Lower leg skin (tissue), 3 donors: ENCODE results near the gene HK2.

ENCODE experiments used
- POLR2A ChIP-seq, 2 donors: fragments of 450-650 bp; IDR thresholded peaks; one replicate each; pipeline ENCODE4 v1.6.1; 2016 to 2017; ENCODE audit warnings: antibody characterized with exemption in 2 of 2, mild to moderate bottlenecking in 1 of 2, moderate library complexity in 1 of 2
- TF ChIP-seq, protein P1 (sequence below), 3 donors: fragments of 450-650 bp; IDR thresholded peaks; one replicate each; pipeline ENCODE4 v1.5.1; 2016; ENCODE audit warnings: antibody characterized with exemption in 3 of 3, mild to moderate bottlenecking in 3 of 3, moderate library complexity in 2 of 3

DNA sequence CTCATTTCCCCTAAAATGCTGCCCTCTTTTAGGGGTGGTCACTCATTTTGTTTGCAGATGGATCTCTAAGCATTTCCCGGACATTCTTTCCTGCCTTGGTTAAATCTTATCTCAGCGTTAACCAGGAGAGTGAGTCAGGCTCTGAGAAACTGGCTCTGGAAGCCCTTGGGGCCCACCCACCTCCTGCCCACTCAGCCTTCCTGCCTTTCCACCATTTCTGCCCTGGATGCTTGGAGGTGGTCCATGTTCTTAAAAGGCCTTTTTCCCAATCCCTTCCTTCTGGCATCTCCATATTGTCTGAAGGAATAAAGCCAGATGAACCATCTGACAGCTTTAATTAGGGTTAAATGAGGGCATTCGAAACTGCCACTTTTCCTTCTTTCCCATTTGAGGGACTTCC, 9.5 kb downstream of the HK2 start:
- TF ChIP-seq, protein P1, sequence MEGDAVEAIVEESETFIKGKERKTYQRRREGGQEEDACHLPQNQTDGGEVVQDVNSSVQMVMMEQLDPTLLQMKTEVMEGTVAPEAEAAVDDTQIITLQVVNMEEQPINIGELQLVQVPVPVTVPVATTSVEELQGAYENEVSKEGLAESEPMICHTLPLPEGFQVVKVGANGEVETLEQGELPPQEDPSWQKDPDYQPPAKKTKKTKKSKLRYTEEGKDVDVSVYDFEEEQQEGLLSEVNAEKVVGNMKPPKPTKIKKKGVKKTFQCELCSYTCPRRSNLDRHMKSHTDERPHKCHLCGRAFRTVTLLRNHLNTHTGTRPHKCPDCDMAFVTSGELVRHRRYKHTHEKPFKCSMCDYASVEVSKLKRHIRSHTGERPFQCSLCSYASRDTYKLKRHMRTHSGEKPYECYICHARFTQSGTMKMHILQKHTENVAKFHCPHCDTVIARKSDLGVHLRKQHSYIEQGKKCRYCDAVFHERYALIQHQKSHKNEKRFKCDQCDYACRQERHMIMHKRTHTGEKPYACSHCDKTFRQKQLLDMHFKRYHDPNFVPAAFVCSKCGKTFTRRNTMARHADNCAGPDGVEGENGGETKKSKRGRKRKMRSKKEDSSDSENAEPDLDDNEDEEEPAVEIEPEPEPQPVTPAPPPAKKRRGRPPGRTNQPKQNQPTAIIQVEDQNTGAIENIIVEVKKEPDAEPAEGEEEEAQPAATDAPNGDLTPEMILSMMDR (IDR thresholded peaks at IDR 0.05) = no peak
- no peak for TF ChIP-seq POLR2A (IDR thresholded peaks at IDR 0.05)
